Neural cell (in vitro differentiated cells): Measurements from ENCODE around the gene KRTAP10-5. TPM values are rescaled to one million over a fixed set of nuclear protein-coding genes. Genes with fewer than 3 reads are reported as not detected.

Source experiments
- H2AFZ ChIP-seq: fragments of 200-600, 300-800 bp; sonication (generic), shearing (Covaris generic); 2 replicates; pipeline ENCODE4 v1.6.0; 2014; ENCODE audit warnings: low read depth, mild to moderate bottlenecking, antibody characterized with exemption, low read length, moderate library complexity
- H3F3A ChIP-seq: fragments of 200-600 bp; shearing (Covaris generic); 2 replicates; pipeline ENCODE4 v1.6.1; 2016; ENCODE audit warnings: mild to moderate bottlenecking, moderate library complexity, mixed read lengths, antibody characterized with exemption, low read length; ENCODE audit not compliant: insufficient read depth, poor library complexity, severe bottlenecking
- H3K27ac ChIP-seq: fragments of 200-600, 300-800 bp; sonication (generic), shearing (Covaris generic); 2 replicates; pipeline ENCODE4 v1.5.1; 2014; ENCODE audit warnings: mild to moderate bottlenecking, low read length, moderate library complexity
- H3K27me3 ChIP-seq: fragments of 300-800, 200-600 bp; sonication (generic), shearing (Covaris generic); 2 replicates; pipeline ENCODE4 v1.6.0; 2014; ENCODE audit warnings: mild to moderate bottlenecking, low read depth, low read length, moderate library complexity; ENCODE audit not compliant: insufficient read depth
- H3K36me3 ChIP-seq: fragments of 300-800, 200-600 bp; sonication (generic), shearing (Covaris generic); 2 replicates; pipeline ENCODE4 v1.5.1; 2014; ENCODE audit warnings: mild to moderate bottlenecking, antibody characterized with exemption, low read length, moderate library complexity; ENCODE audit not compliant: insufficient read depth
- H3K4me2 ChIP-seq: fragments of 300-800, 200-600 bp; sonication (generic), shearing (Covaris generic); 2 replicates; pipeline ENCODE4 v1.6.0; 2014; ENCODE audit warnings: mild to moderate bottlenecking, low read length
- H3K4me3 ChIP-seq: fragments of 300-800, 200-600 bp; sonication (generic), shearing (Covaris generic); 2 replicates; pipeline ENCODE4 v1.5.1; 2014; ENCODE audit warnings: mild to moderate bottlenecking, low read length, moderate library complexity
- H3K79me2 ChIP-seq: fragments of 200-600 bp; shearing (Covaris generic); replicated peaks from 2 replicates; pipeline ENCODE4 v1.6.0; 2014; ENCODE audit warnings: mild to moderate bottlenecking, low read length, moderate library complexity; ENCODE audit not compliant: insufficient read depth
- H3K9ac ChIP-seq: fragments of 300-800, 200-600 bp; sonication (generic), shearing (Covaris generic); 2 replicates; pipeline ENCODE4 v1.6.1; 2016; ENCODE audit warnings: mild to moderate bottlenecking, low read length, mixed read lengths
- H3K9me2 ChIP-seq: fragments of 200-600 bp; shearing (Covaris generic); 2 replicates; pipeline ENCODE4 v1.6.1; 2016; ENCODE audit warnings: mild to moderate bottlenecking, low read length, mixed read lengths; ENCODE audit not compliant: insufficient read depth
- H3K9me3 ChIP-seq: fragments of 200-600, 300-800 bp; sonication (generic), shearing (Covaris generic); 2 replicates; pipeline ENCODE4 v1.6.1; 2016; ENCODE audit warnings: mild to moderate bottlenecking, mixed run types, low read length, moderate library complexity, mixed read lengths
- H4K20me1 ChIP-seq: fragments of 200-600 bp; shearing (Covaris generic); 2 replicates; pipeline ENCODE4 v1.6.1; 2016; ENCODE audit warnings: mild to moderate bottlenecking, mixed run types; ENCODE audit not compliant: insufficient read depth
- EP300 ChIP-seq: fragments of 450-650 bp; conservative IDR thresholded peaks from 2 replicates; pipeline ENCODE4 v1.6.1; 2014; ENCODE audit warnings: antibody characterized with exemption, mild to moderate bottlenecking, moderate library complexity; ENCODE audit not compliant: poor library complexity, severe bottlenecking
- EZH2 ChIP-seq: fragments of 200-600, 300-800 bp; shearing (Covaris generic), sonication (generic); IDR thresholded peaks from 2 replicates; pipeline ENCODE4 v1.6.1; 2014; ENCODE audit warnings: antibody characterized with exemption, low read length, borderline replicate concordance, mild to moderate bottlenecking; ENCODE audit not compliant: insufficient read depth, poor library complexity, severe bottlenecking
- MXI1 ChIP-seq: fragments of 450-650 bp; conservative IDR thresholded peaks from 2 replicates; pipeline ENCODE4 v1.6.1; 2014; ENCODE audit warnings: antibody characterized with exemption, mild to moderate bottlenecking; ENCODE audit not compliant: poor library complexity, severe bottlenecking
- POLR2AphosphoS5 ChIP-seq: IDR thresholded peaks from 2 replicates; pipeline ENCODE4 v1.6.1; 2012
- RAD21 ChIP-seq: fragments of 450-650 bp; conservative IDR thresholded peaks from 2 replicates; pipeline ENCODE4 v1.6.1; 2014; ENCODE audit warnings: antibody characterized with exemption, mild to moderate bottlenecking, moderate library complexity
- SMC3 ChIP-seq: fragments of 450-650 bp; conservative IDR thresholded peaks from 2 replicates; pipeline ENCODE4 v1.6.1; 2014; ENCODE audit warnings: antibody characterized with exemption, mild to moderate bottlenecking, moderate library complexity; ENCODE audit not compliant: poor library complexity
- TAF1 ChIP-seq: IDR thresholded peaks from 2 replicates; pipeline ENCODE4 v1.6.1; 2012; ENCODE audit warnings: low read depth
- polyA plus RNA-seq: library from polyadenylated mRNA; depleted of rRNA; stranded (reverse); fragments of >200 nt; gene quantifications from 2 replicates; pipeline ENCODE4 v1.2.3, GENCODE V29; 2014
- TF ChIP-seq, protein P1 (sequence below): fragments of 450-650 bp; IDR thresholded peaks from 2 replicates; pipeline ENCODE4 v1.5.1; 2014; ENCODE audit warnings: antibody characterized with exemption, mild to moderate bottlenecking, moderate library complexity; ENCODE audit not compliant: poor library complexity, severe bottlenecking
- TF ChIP-seq, protein P2 (sequence below): IDR thresholded peaks from 2 replicates; pipeline ENCODE4 v1.6.1; 2012; ENCODE audit warnings: borderline replicate concordance

The KRTAP10-5 gene
- polyA plus RNA-seq, 1 donor from 2014 or later: not detected

DNA sequence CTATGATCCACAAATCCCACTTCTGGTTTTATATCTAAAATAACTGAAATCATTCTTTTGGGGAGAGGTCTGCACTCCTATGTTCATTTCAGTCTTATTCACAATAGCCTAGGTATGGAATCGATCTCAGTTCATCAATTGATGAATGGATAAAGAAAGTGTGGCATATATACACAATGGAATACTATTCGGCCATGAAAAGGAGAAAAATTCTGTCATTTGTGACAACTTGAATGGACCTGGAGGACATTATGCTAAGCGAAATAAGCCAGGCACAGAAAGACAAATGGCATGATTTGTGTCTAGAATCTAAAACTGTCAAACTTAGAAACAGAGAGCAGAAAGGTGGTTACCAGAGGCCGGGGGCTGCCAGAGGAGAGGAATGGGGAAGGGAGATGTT lies 26.1 kb upstream of the KRTAP10-5 start:
- no peaks in the 10 kb centered on the region for H3K36me3 ChIP-seq
- H4K20me1 ChIP-seq: no peaks in the 10 kb centered on the region
- H3K79me2 ChIP-seq: no peaks in the 10 kb centered on the region
- H3K9me3 ChIP-seq: peaks cover 4% of the 10 kb centered on the region
- no peaks in the 10 kb centered on the region for H3F3A ChIP-seq
- no peak for TF ChIP-seq EP300
- no peak for TF ChIP-seq RAD21
- no peak for TF ChIP-seq POLR2AphosphoS5
- TF ChIP-seq EZH2: no peak
- TF ChIP-seq, protein P1, sequence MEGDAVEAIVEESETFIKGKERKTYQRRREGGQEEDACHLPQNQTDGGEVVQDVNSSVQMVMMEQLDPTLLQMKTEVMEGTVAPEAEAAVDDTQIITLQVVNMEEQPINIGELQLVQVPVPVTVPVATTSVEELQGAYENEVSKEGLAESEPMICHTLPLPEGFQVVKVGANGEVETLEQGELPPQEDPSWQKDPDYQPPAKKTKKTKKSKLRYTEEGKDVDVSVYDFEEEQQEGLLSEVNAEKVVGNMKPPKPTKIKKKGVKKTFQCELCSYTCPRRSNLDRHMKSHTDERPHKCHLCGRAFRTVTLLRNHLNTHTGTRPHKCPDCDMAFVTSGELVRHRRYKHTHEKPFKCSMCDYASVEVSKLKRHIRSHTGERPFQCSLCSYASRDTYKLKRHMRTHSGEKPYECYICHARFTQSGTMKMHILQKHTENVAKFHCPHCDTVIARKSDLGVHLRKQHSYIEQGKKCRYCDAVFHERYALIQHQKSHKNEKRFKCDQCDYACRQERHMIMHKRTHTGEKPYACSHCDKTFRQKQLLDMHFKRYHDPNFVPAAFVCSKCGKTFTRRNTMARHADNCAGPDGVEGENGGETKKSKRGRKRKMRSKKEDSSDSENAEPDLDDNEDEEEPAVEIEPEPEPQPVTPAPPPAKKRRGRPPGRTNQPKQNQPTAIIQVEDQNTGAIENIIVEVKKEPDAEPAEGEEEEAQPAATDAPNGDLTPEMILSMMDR: no peak
- no peak for TF ChIP-seq TAF1
- TF ChIP-seq MXI1: no peak
- TF ChIP-seq SMC3: no peak
- TF ChIP-seq, protein P2, sequence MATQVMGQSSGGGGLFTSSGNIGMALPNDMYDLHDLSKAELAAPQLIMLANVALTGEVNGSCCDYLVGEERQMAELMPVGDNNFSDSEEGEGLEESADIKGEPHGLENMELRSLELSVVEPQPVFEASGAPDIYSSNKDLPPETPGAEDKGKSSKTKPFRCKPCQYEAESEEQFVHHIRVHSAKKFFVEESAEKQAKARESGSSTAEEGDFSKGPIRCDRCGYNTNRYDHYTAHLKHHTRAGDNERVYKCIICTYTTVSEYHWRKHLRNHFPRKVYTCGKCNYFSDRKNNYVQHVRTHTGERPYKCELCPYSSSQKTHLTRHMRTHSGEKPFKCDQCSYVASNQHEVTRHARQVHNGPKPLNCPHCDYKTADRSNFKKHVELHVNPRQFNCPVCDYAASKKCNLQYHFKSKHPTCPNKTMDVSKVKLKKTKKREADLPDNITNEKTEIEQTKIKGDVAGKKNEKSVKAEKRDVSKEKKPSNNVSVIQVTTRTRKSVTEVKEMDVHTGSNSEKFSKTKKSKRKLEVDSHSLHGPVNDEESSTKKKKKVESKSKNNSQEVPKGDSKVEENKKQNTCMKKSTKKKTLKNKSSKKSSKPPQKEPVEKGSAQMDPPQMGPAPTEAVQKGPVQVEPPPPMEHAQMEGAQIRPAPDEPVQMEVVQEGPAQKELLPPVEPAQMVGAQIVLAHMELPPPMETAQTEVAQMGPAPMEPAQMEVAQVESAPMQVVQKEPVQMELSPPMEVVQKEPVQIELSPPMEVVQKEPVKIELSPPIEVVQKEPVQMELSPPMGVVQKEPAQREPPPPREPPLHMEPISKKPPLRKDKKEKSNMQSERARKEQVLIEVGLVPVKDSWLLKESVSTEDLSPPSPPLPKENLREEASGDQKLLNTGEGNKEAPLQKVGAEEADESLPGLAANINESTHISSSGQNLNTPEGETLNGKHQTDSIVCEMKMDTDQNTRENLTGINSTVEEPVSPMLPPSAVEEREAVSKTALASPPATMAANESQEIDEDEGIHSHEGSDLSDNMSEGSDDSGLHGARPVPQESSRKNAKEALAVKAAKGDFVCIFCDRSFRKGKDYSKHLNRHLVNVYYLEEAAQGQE: no peak
- H3K27me3 ChIP-seq: no peaks in the 10 kb centered on the region
- H3K9ac ChIP-seq: no peak overlapping the region
- H3K9me2 ChIP-seq: no peaks in the 10 kb centered on the region
- no peak overlapping the region for H3K27ac ChIP-seq
- H2AFZ ChIP-seq: no peak overlapping the region
- H3K4me2 ChIP-seq: no peak overlapping the region
- no peak overlapping the region for H3K4me3 ChIP-seq

DNA sequence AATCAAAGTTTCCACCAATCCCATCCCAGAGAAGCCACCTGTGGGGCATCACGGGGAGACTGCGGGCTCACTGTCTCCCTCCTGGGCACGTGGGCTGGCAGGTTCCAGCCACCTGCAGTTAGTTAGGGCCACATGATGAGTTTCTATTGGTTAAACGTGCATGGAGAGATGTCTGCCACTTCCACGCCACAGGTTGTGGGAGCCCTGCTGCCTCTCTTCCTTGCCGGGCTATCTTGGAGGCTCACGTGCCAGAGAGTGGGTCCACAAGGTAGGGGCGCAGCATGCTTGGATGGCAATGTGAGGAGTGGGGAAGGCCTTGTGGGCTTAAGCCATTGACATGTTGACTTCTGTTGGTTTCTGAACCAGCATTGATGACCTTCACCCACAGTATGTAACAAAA lies 23.5 kb upstream of the KRTAP10-5 start:
- no peaks in the 10 kb centered on the region for H3K9me2 ChIP-seq
- H3K9me3 ChIP-seq: peaks cover 4% of the 10 kb centered on the region
- no peaks in the 10 kb centered on the region for H3K36me3 ChIP-seq
- no peak overlapping the region for H3K9ac ChIP-seq
- no peak overlapping the region for H3K27ac ChIP-seq
- H3K27me3 ChIP-seq: no peaks in the 10 kb centered on the region
- H3K4me2 ChIP-seq: no peak overlapping the region
- TF ChIP-seq RAD21 (no peak), EZH2 (no peak), TAF1 (no peak), EP300 (no peak), SMC3 (no peak), POLR2AphosphoS5 (no peak), MXI1 (no peak)
- TF ChIP-seq, protein P1: no peak
- TF ChIP-seq, protein P2: no peak
- no peaks in the 10 kb centered on the region for H3K79me2 ChIP-seq
- no peaks in the 10 kb centered on the region for H3F3A ChIP-seq
- no peak overlapping the region for H2AFZ ChIP-seq
- no peaks in the 10 kb centered on the region for H4K20me1 ChIP-seq
- no peak overlapping the region for H3K4me3 ChIP-seq
